GM06990 (cell line): ENCODE data around the gene DMAP1.

Experiments used
- DNase-seq: peaks from one replicate; pipeline ENCODE4 v3.0.0-alpha.2; 2011; ENCODE audit not compliant: insufficient read length; ENCODE audit errors: extremely low read depth
- H3K27me3 ChIP-seq: replicated peaks from 2 replicates; pipeline ENCODE4 v1.6.0; 2011; ENCODE audit warnings: low read length; ENCODE audit not compliant: control insufficient read depth, insufficient read depth
- H3K36me3 ChIP-seq: 2 replicates; pipeline ENCODE4 v1.5.1; 2011; ENCODE audit warnings: low read length; ENCODE audit not compliant: control insufficient read depth, insufficient read depth
- H3K4me3 ChIP-seq: replicated peaks from 2 replicates; pipeline ENCODE4 v1.5.1; 2011; ENCODE audit warnings: low read depth, mild to moderate bottlenecking, control low read depth, low read length
- CTCF ChIP-seq: IDR thresholded peaks from 2 replicates; pipeline ENCODE4 v1.5.1; 2011; ENCODE audit warnings: low read length, control low read depth, mild to moderate bottlenecking, inconsistent platforms; ENCODE audit not compliant: insufficient read depth, poor library complexity, severe bottlenecking

The DMAP1 gene

GRCh38 chr1:44219301-44219626 is 6.0 kb downstream of the DMAP1 start:
- H3K27me3 ChIP-seq = no peaks in the 10 kb centered on the region
- TF ChIP-seq CTCF = no peak
- no peak for DNase-seq
- H3K4me3 ChIP-seq = no peak overlapping the region
- H3K36me3 ChIP-seq = peaks cover 34% of the 10 kb centered on the region

- peaks cover 33% of the 10 kb centered on the region for H3K36me3 ChIP-seq
- no peak for TF ChIP-seq CTCF
- no peak for DNase-seq
- H3K4me3 ChIP-seq = no peak overlapping the region
- no peaks in the 10 kb centered on the region for H3K27me3 ChIP-seq
Measured at GRCh38 chr1:44220001-44220751, 6.9 kb downstream of the DMAP1 start.

- TF ChIP-seq CTCF = no peak
- Histone ChIP-seq H3K27me3 (no peaks in the 10 kb centered on the region), H3K4me3 (no peak overlapping the region), H3K36me3 (peaks cover 31% of the 10 kb centered on the region)
- DNase-seq = no peak
Measured at GRCh38 chr1:44220755-44221154, 7.5 kb downstream of the DMAP1 start.

- Histone ChIP-seq H3K27me3 (no peaks in the 10 kb centered on the region), H3K36me3 (peaks cover 31% of the 10 kb centered on the region), H3K4me3 (no peak overlapping the region)
- no peak for TF ChIP-seq CTCF
- DNase-seq = no peak
Measured at GRCh38 chr1:44221769-44222168, 8.5 kb downstream of the DMAP1 start.

- DNase-seq = no peak
- TF ChIP-seq CTCF = no peak
- H3K27me3 ChIP-seq = no peaks in the 10 kb centered on the region
- no peak overlapping the region for H3K4me3 ChIP-seq
- H3K36me3 ChIP-seq = peaks cover 31% of the 10 kb centered on the region
Measured at GRCh38 chr1:44222397-44223186, 9.3 kb downstream of the DMAP1 start.

GRCh38 chr1:44223187-44223610 is 9.9 kb downstream of the DMAP1 start:
- no peak for DNase-seq
- TF ChIP-seq CTCF = no peak
- no peak overlapping the region for H3K4me3 ChIP-seq
- no peaks in the 10 kb centered on the region for H3K27me3 ChIP-seq
- H3K36me3 ChIP-seq = peaks cover 28% of the 10 kb centered on the region
